ENCODE measurements around the gene FARSB.
"Not testable (repeated sequence)": the region's sequence is repeated elsewhere in the genome, so short reads cannot be mapped to it uniquely, and the experiment has no call there.

The FARSB gene

GRCh38 chr2:222655787-222656525 is at the start of gene FARSB:
FARSB (minus strand) TSS chr2:222656092; CDS start chr2:222656073, 19 bp downstream.
- DNase-seq: peak; percentile 91

GRCh38 chr2:222703886-222704285 is 48.0 kb upstream of the FARSB start:
- DNase-seq: no peak

- DNase-seq: no peak
Measured at GRCh38 chr2:222703091-222703490, 47.2 kb upstream of the FARSB start.

- DNase-seq: no peak
Measured at GRCh38 chr2:222701721-222702131, 45.8 kb upstream of the FARSB start.

- no peak for DNase-seq
Measured at GRCh38 chr2:222701233-222701632, 45.3 kb upstream of the FARSB start.

GRCh38 chr2:222698276-222698675 is 42.4 kb upstream of the FARSB start:
- DNase-seq: no peak

- no peak for DNase-seq
Measured at GRCh38 chr2:222693837-222694236, 37.9 kb upstream of the FARSB start.

- not testable (repeated sequence) for DNase-seq
Measured at GRCh38 chr2:222693413-222693812, 37.5 kb upstream of the FARSB start.

- peak; percentile 67 for DNase-seq
Measured at GRCh38 chr2:222690564-222691200, 34.8 kb upstream of the FARSB start.

- no peak for DNase-seq
Measured at GRCh38 chr2:222689322-222689721, 33.4 kb upstream of the FARSB start.

GRCh38 chr2:222688917-222689316 is 33.0 kb upstream of the FARSB start:
- DNase-seq: no peak

GRCh38 chr2:222686086-222686750 is 30.3 kb upstream of the FARSB start:
- DNase-seq: no peak

GRCh38 chr2:222683805-222684204 is 27.9 kb upstream of the FARSB start:
- no peak for DNase-seq

- no peak for DNase-seq
Measured at GRCh38 chr2:222677981-222678380, 22.1 kb upstream of the FARSB start.

GRCh38 chr2:222673883-222674282 is 18.0 kb upstream of the FARSB start:
- no peak for DNase-seq

- no peak for DNase-seq
Measured at GRCh38 chr2:222673273-222673672, 17.4 kb upstream of the FARSB start.

- DNase-seq: no peak
Measured at GRCh38 chr2:222672068-222672401, 16.1 kb upstream of the FARSB start.

- no peak for DNase-seq
Measured at GRCh38 chr2:222671259-222672067, 15.6 kb upstream of the FARSB start, which contains the start of gene MOGAT1. MOGAT1 (plus strand) TSS chr2:222671658; CDS start chr2:222671786, 128 bp downstream.

- DNase-seq: no peak
Measured at GRCh38 chr2:222670191-222671038, 14.5 kb upstream of the FARSB start.

GRCh38 chr2:222669353-222669752 is 13.5 kb upstream of the FARSB start:
- no peak for DNase-seq

- no peak for DNase-seq
Measured at GRCh38 chr2:222668494-222669154, 12.7 kb upstream of the FARSB start.

GRCh38 chr2:222663479-222663878 is 7.6 kb upstream of the FARSB start:
- DNase-seq: no peak

Measured in activated CD4-positive, alpha-beta T cell treated with anti-CD3 and anti-CD28 coated beads, Interleukin-2, amount 50 U/mL, for 1 hour (primary cell).